ENCODE results near the gene SLC6A11. TPM values are rescaled to one million over a fixed set of nuclear protein-coding genes. Genes with fewer than 3 reads are reported as not detected.

SLC6A11 gene
- total RNA-seq (2021; fragmentation: NEBNext Ultra II Directional; extraction: Animal tissue kit (Norgen Biotek cat#: 25700)) (0.78 and 0.88 TPM in 2 replicates), polyA plus RNA-seq (2011; rRNA removed) (1.3 and 1.5 TPM in 2 replicates), polyA minus RNA-seq (2011; rRNA and poly(A)+ RNA removed) (0.73 and 1.4 TPM in 2 replicates)
- 1.1 TPM for polyA plus RNA-seq (2011; cell fraction: cytosol; rRNA removed)
- polyA plus RNA-seq (2011; cell fraction: nucleus; rRNA removed): 2.3 TPM
- polyA plus RNA-seq (2012, experiment 1 of 2): 0.78 to 1.3 TPM (median 1.1 TPM) in 4 replicates
- 0.51 TPM for polyA plus RNA-seq (2012, experiment 2 of 2)
- 0.67 TPM for polyA plus RNA-seq (2013, experiment 1 of 2)
- polyA plus RNA-seq (2013, experiment 2 of 2): 0.64 TPM
- 0.29 TPM for polyA minus RNA-seq (2011; cell fraction: cytosol; rRNA and poly(A)+ RNA removed)
- 1.6 TPM for polyA minus RNA-seq (2011; cell fraction: nucleus; rRNA and poly(A)+ RNA removed)
- long read RNA-seq, experiment 1, partial matches to known transcripts: 0 of 1 reads
- long read RNA-seq, experiment 1, other reads (novel, unspliced or antisense): 1 of 1 reads
- long read RNA-seq, experiment 2: 0 reads

- no peaks in the 10 kb centered on the region for H3K36me3 ChIP-seq (ENCODE audit: control insufficient read depth in 2 of 4, insufficient read depth in 4 of 4, low read length in 3 of 4)
- no peak within 1 kb of the TSS for H2BK12ac ChIP-seq (ENCODE audit: low read depth, low read length)
- DNase-seq (ENCODE audit: low read depth in 1 of 2, low spot score in 2 of 2) (peak in 1 of 2 experiments; percentile 75), FAIRE-seq (no peak)
- H3K23me2 ChIP-seq (ENCODE audit: low read depth, low read length): peaks cover 2% of the 10 kb centered on the region; the same call in 1 of the 2 replicates
- no peak within 1 kb of the TSS; the same call in none of the 2 replicates for H3K18ac ChIP-seq (ENCODE audit: extremely low read depth, low read length)
- no peak within 1 kb of the TSS for H3K23ac ChIP-seq (ENCODE audit: insufficient read length)
- H3K27me3 ChIP-seq (replicated peaks in 1 of 4; ENCODE audit: control insufficient read depth in 3 of 4, extremely low read depth in 1 of 4, insufficient read depth in 3 of 4, low read length in 3 of 4): peaks cover 15 to 37% (median 35%) of the 10 kb centered on the region in 4 experiments
- peak within 1 kb of the TSS; percentile 82; the same call in 1 of the 2 replicates for H4K8ac ChIP-seq (ENCODE audit: extremely low read depth, insufficient read depth, low read length)
- H2AFZ ChIP-seq (ENCODE audit: low read length): peak within 1 kb of the TSS; percentile 91; the same call in 1 of the 2 replicates
- no peak within 1 kb of the TSS for H3K27ac ChIP-seq (ENCODE audit: low read depth, low read length)
- H3K4me3 ChIP-seq (ENCODE audit: extremely low read depth in 1 of 4, insufficient read depth in 2 of 4, low read depth in 3 of 4, low read length in 4 of 4): peak within 1 kb of the TSS; percentile 25 to 60 (median 32)
- no peak within 1 kb of the TSS for H2BK20ac ChIP-seq (ENCODE audit: low read length)
- peak within 1 kb of the TSS; percentile 64 to 73 for H3K4me2 ChIP-seq (ENCODE audit: insufficient read depth in 1 of 2, low read depth in 2 of 2, low read length in 2 of 2)
- no peak within 1 kb of the TSS for H4K91ac ChIP-seq (replicated peaks; ENCODE audit: insufficient read length, low read length)
- H2AK5ac ChIP-seq (ENCODE audit: low read depth, low read length): no peak within 1 kb of the TSS
- ChIA-PET CTCF (ENCODE audit: partially characterized antibody) (interaction anchor here (0.6 to 1.9 kb wide), 3 partner anchors 19 to 43 kb away, joined by 3 to 5 read pairs (median 3); no protein-coding TSS in a partner anchor), POLR2A (ENCODE audit: partially characterized antibody) (no interaction called here)
- no peaks in the 10 kb centered on the region for H3K79me2 ChIP-seq (ENCODE audit: control insufficient read depth in 1 of 2, insufficient read depth in 2 of 2, low read length in 2 of 2)
- H4K5ac ChIP-seq (ENCODE audit: insufficient read length, low read depth, low read length): no peak within 1 kb of the TSS
- H3K9me3 ChIP-seq (ENCODE audit: insufficient read depth in 2 of 2, low read depth in 1 of 2, low read length in 1 of 2): no peaks in the 10 kb centered on the region; a peak in 1 of 4 replicates
- peak within 1 kb of the TSS; percentile 40 for H3K14ac ChIP-seq (ENCODE audit: insufficient read length)
- no peak within 1 kb of the TSS for H3K56ac ChIP-seq (replicated peaks; ENCODE audit: insufficient read length, low read depth, low read length)
- H3K9ac ChIP-seq (replicated peaks in 1 of 4; ENCODE audit: extremely low read depth in 1 of 4, low read depth in 3 of 4, low read length in 3 of 4): peak within 1 kb of the TSS in 3 of 4 experiments; percentile 13 to 38 (median 27); a peak in 2 of 7 replicates
- H3K4me1 ChIP-seq (replicated peaks in 1 of 4; ENCODE audit: control insufficient read depth in 3 of 4, insufficient read depth in 4 of 4, low read length in 3 of 4): peaks cover 0 to 5% (median 3%) of the 10 kb centered on the region in 4 experiments; a peak in 5 of 7 replicates
- whole genome bisulfite sequencing, 2 experiments (ENCODE audit: extremely low coverage in 1 of 2, insufficient coverage in 1 of 2, insufficient read length in 1 of 2, insufficient replicate concordance in 2 of 2, low coverage in 1 of 2, low lambda C conversion rate in 2 of 2, missing lambda C conversion rate in 1 of 2): 13% methylated on average over 39 of the region's 96 CpGs; no CpG with 5 or more reads in 1 of the 2 experiments
- H3K4ac ChIP-seq (replicated peaks; ENCODE audit: insufficient read length, low read depth, low read length): no peak within 1 kb of the TSS
- H4K20me1 ChIP-seq (replicated peaks in 1 of 2; ENCODE audit: control insufficient read depth in 1 of 2, insufficient read depth in 2 of 2, low read length in 2 of 2): no peaks in the 10 kb centered on the region
- peak within 1 kb of the TSS; percentile 81; the same call in 1 of the 2 replicates for H2BK15ac ChIP-seq (ENCODE audit: low read length)
- no peak within 1 kb of the TSS for H2BK5ac ChIP-seq (ENCODE audit: low read depth, low read length)
- no peak within 1 kb of the TSS for H2BK120ac ChIP-seq (replicated peaks; ENCODE audit: low read depth, low read length)
- H3K79me1 ChIP-seq (ENCODE audit: low read depth, low read length): no peaks in the 10 kb centered on the region
- TF ChIP-seq CBX5 (IDR thresholded peaks at IDR 0.05; ENCODE audit: low read depth, low read length) (no peak), SAP30 (IDR thresholded peaks at IDR 0.05; ENCODE audit: insufficient read depth, insufficient replicate concordance, low read length) (no peak), RFX5 (IDR thresholded peaks at IDR 0.05; ENCODE audit: borderline replicate concordance, low read depth, low read length) (no peak), PHF8 (conservative IDR thresholded peaks at IDR 0.05; ENCODE audit: low read depth, low read length) (peak; percentile 39; the same call in 1 of the 2 replicates), SP1 (IDR thresholded peaks at IDR 0.05; ENCODE audit: low read depth, low read length) (no peak)
- TF ChIP-seq, protein P1, sequence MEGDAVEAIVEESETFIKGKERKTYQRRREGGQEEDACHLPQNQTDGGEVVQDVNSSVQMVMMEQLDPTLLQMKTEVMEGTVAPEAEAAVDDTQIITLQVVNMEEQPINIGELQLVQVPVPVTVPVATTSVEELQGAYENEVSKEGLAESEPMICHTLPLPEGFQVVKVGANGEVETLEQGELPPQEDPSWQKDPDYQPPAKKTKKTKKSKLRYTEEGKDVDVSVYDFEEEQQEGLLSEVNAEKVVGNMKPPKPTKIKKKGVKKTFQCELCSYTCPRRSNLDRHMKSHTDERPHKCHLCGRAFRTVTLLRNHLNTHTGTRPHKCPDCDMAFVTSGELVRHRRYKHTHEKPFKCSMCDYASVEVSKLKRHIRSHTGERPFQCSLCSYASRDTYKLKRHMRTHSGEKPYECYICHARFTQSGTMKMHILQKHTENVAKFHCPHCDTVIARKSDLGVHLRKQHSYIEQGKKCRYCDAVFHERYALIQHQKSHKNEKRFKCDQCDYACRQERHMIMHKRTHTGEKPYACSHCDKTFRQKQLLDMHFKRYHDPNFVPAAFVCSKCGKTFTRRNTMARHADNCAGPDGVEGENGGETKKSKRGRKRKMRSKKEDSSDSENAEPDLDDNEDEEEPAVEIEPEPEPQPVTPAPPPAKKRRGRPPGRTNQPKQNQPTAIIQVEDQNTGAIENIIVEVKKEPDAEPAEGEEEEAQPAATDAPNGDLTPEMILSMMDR (IDR thresholded peaks at IDR 0.05; ENCODE audit: control extremely low read depth in 1 of 3, insufficient read depth in 1 of 3, low read depth in 1 of 3, low read length in 3 of 3): no peak
These were observed at the start of gene SLC6A11 for GRCh38 chr3:10816019-10816862. Gene SLC6A11 (plus strand): TSS chr3:10816228. CDS start chr3:10816266, 38 bp downstream.

All from H1 (cell line).